Upper lobe of left lung (tissue), 4 donors: ENCODE measurements around the gene DZIP1L.

Experiments
- CTCF ChIP-seq, 6 experiments: fragments of 450-650 bp in 4 of 6; fragments of 200-600 bp in 2 of 6; sonication (generic) in 2 of 6; IDR thresholded peaks; one replicate each; pipeline ENCODE4 v1.5.1; 2016 to 2019; ENCODE audit warnings: antibody characterized with exemption in 6 of 6
- EP300 ChIP-seq, 4 donors: sonication (generic); formaldehyde crosslinking; IDR thresholded peaks; one replicate each; pipeline ENCODE4 v1.5.1; 2017; ENCODE audit warnings: antibody characterized with exemption in 4 of 4, control low read depth in 2 of 4
- POLR2AphosphoS5 ChIP-seq, 2 donors: sonication (generic); formaldehyde crosslinking; IDR thresholded peaks; one replicate each; pipeline ENCODE4 v1.5.1; 2017; ENCODE audit warnings: antibody characterized with exemption in 2 of 2

GRCh38 chr3:138054057-138054456, 61.4 kb downstream of the DZIP1L start:
- TF ChIP-seq CTCF (IDR thresholded peaks at IDR 0.05), result no peak
- TF ChIP-seq POLR2AphosphoS5 (IDR thresholded peaks at IDR 0.05), result no peak
- no peak for TF ChIP-seq EP300 (IDR thresholded peaks at IDR 0.05)
